D721Med (cell line): ENCODE results near the gene TUBG2.

Experiments used
- DNase-seq: peaks from one replicate; pipeline ENCODE4 v3.0.0; 2011; ENCODE audit warnings: low spot score; ENCODE audit not compliant: insufficient read length
- FAIRE-seq: peaks from 2 replicates; lab custom pipeline; 2011; peaks lifted over from hg19 to GRCh38; lab: Jason Lieb, UNC
- TF ChIP-seq, protein P1 (sequence below): IDR thresholded peaks from 2 replicates; pipeline ENCODE4 v1.5.1; 2012; ENCODE audit warnings: mild to moderate bottlenecking, control low read depth; ENCODE audit not compliant: insufficient read depth; ENCODE audit errors: missing control alignments

The TUBG2 gene

DNA sequence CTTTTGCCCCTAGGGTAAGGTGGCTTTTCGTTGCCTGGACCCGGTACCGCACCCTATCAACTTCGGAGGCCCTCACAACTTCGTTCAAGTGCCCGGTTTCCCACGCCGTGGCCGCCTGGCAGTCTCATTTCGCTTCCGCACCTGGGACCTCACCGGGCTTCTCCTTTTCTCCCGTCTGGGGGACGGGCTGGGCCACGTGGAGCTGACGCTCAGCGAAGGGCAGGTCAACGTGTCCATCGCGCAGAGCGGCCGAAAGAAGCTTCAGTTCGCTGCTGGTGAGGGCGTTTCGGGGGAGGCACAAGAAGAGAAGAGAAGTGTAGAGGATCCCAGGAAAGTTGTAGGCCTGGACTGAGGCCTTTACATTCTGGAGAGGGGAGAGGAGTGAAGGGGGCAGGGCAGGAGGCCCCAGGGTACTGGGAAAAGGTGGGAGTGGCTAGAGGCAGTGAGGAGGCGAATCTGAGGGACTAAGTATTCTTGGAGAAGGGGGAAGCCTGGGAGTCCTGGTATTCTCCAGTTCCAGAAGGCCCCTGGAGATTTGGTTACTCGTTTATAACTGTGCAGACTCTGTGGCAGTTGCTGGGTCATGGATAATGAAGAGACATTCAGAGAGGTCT lies 28.7 kb downstream of the TUBG2 start:
- FAIRE-seq (no peak), DNase-seq (no peak)
- TF ChIP-seq, protein P1, sequence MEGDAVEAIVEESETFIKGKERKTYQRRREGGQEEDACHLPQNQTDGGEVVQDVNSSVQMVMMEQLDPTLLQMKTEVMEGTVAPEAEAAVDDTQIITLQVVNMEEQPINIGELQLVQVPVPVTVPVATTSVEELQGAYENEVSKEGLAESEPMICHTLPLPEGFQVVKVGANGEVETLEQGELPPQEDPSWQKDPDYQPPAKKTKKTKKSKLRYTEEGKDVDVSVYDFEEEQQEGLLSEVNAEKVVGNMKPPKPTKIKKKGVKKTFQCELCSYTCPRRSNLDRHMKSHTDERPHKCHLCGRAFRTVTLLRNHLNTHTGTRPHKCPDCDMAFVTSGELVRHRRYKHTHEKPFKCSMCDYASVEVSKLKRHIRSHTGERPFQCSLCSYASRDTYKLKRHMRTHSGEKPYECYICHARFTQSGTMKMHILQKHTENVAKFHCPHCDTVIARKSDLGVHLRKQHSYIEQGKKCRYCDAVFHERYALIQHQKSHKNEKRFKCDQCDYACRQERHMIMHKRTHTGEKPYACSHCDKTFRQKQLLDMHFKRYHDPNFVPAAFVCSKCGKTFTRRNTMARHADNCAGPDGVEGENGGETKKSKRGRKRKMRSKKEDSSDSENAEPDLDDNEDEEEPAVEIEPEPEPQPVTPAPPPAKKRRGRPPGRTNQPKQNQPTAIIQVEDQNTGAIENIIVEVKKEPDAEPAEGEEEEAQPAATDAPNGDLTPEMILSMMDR, result no peak

DNA sequence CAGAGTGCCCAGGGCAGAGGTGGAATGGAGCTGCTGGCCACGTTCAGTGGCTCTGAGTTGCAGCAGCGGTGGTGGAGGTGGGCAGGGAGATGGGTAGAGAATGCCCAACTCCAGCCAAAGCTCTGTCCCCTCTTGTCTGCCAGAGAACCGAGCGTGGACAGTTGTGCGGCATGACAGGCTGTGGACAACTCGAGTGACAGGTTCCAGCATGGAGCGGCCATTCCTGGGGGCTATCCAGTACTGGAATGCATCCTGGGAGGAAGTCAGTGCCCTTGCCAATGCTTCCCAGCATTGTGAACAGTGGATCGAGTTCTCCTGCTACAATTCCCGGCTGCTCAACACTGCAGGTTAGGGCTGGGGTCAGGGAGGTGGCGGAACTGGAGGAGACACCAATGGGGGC lies 31.5 kb downstream of the TUBG2 start:
- DNase-seq, result no peak
- no peak for FAIRE-seq

DNA sequence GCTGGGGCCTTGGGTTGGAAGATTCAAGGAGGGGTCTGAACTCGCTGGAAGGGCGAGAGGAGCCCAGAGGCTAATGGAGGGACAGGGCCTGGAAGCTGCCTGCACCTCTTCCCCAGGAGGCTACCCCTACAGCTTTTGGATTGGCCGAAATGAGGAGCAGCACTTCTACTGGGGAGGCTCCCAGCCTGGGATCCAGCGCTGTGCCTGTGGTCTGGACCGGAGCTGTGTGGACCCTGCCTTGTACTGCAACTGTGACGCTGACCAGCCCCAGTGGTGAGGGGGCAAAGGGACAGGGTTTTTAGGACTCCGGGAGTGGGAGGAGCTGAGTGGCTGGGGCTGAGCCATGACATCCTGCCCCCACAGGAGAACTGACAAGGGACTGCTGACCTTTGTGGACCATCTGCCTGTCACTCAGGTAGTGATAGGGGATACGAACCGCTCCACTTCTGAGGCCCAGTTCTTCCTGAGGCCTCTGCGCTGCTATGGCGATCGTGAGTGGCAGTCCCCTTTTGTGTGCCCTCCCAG lies 32.0 kb downstream of the TUBG2 start:
- TF ChIP-seq, protein P1, result no peak
- DNase-seq (no peak), FAIRE-seq (no peak)

More for the DNA sequence above, 31.5 kb downstream of the TUBG2 start:
- TF ChIP-seq, protein P1, result no peak

DNA sequence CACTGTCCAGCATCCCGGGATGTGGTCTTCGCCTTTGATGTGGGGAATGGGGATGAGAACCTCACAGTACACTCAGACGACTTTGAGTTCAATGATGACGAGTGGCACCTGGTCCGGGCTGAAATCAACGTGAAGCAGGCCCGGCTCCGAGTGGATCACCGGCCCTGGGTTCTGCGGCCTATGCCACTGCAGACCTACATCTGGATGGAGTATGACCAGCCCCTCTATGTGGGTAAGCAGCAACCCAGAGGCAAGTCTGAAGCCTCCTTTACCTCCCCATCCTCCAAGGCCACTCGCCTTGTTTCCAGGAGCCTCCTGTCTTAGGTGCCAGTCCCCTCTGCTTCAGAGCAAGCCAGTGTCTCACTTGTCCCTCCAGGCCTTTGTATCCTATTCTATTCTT lies 33.4 kb downstream of the TUBG2 start:
- no peak for DNase-seq
- TF ChIP-seq, protein P1, result no peak
- FAIRE-seq, result no peak

DNA sequence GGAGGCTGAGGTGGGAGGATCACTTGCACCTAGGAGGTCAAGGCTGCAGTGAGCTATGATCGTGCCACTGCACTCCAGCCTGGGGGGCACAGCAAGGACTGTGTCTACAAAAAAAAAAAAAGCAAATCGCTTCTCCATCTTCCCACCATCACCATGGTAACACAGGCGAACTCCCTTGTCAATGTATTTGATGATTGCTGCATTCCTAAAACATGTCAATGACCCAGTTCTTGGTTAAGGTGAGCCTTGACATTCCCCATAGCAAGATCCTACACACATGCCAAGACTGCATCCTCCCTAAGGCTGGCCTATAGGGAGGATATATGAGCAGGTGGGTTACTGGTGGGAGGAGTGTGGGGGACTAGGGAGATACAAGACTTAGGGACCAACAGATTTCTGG lies 35.4 kb downstream of the TUBG2 start:
- TF ChIP-seq, protein P1, result no peak
- no peak for DNase-seq
- FAIRE-seq, result no peak

DNA sequence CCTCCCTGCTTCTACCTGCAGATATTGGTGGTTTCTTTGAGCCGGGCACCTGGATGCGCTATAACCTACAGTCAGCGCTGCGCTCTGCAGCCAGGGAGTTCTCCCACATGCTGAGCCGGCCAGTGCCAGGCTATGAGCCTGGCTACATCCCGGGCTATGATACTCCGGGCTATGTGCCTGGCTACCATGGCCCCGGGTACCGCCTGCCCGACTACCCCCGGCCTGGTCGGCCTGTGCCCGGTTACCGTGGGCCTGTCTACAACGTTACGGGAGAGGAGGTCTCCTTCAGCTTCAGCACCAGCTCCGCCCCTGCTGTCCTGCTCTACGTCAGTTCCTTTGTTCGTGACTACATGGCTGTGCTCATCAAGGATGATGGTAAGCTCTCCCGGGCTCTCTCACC lies 36.4 kb downstream of the TUBG2 start:
- no peak for FAIRE-seq

More for the DNA sequence above, 36.4 kb downstream of the TUBG2 start:
- TF ChIP-seq, protein P1, result no peak
- DNase-seq, result no peak
